ENCODE measurements around the gene CTDSPL2.

DNA sequence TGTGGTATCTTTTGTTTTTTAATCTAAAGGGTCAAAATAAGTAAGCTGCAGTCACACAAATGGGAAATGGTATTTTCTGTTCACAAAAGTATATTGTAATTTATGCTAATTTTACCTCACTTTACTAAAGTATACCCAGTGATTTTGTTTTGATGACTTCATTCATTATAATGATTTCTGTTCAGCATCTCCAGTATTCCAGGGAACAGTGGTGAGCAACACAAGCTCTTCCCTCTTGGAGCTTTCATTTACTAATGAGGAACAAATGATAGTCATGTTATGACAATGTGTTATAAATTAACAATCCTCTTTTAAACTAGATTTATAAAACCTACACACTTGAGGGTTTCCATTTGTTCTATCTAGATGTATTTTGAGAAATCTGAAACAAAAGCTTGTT is 89.0 kb downstream of the CTDSPL2 start:
- TF ChIP-seq RAD21 (conservative IDR thresholded peaks at IDR 0.05 in 1 of 2, IDR thresholded peaks at IDR 0.05 in 1 of 2): no peak
- no peak for TF ChIP-seq BHLHE40 (IDR thresholded peaks at IDR 0.05; ENCODE audit: low read depth, low read length)
- no peak for TF ChIP-seq NFE2L2 (conservative IDR thresholded peaks at IDR 0.05; ENCODE audit: low read length)
- TF ChIP-seq, protein P1, sequence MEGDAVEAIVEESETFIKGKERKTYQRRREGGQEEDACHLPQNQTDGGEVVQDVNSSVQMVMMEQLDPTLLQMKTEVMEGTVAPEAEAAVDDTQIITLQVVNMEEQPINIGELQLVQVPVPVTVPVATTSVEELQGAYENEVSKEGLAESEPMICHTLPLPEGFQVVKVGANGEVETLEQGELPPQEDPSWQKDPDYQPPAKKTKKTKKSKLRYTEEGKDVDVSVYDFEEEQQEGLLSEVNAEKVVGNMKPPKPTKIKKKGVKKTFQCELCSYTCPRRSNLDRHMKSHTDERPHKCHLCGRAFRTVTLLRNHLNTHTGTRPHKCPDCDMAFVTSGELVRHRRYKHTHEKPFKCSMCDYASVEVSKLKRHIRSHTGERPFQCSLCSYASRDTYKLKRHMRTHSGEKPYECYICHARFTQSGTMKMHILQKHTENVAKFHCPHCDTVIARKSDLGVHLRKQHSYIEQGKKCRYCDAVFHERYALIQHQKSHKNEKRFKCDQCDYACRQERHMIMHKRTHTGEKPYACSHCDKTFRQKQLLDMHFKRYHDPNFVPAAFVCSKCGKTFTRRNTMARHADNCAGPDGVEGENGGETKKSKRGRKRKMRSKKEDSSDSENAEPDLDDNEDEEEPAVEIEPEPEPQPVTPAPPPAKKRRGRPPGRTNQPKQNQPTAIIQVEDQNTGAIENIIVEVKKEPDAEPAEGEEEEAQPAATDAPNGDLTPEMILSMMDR (IDR thresholded peaks at IDR 0.05): no peak
- TF ChIP-seq HOXA7 (CRISPR knock-in tag; IDR thresholded peaks at IDR 0.05): no peak
- TF ChIP-seq RCOR1 (IDR thresholded peaks at IDR 0.05; ENCODE audit: low read depth, low read length): no peak
